Mesenchymal stem cell (in vitro differentiated cells and primary cell): ENCODE data around the gene MPRIP.

Experiments
- DNase-seq: peaks from one replicate; pipeline ENCODE4 v3.0.0-alpha.2; 2013
- H2AFZ ChIP-seq: one replicate; pipeline ENCODE4 v1.6.1; 2013; ENCODE audit warnings: low read depth, mild to moderate bottlenecking, control low read depth, inconsistent platforms, low read length, moderate library complexity
- H2AK5ac ChIP-seq: 2 replicates; pipeline ENCODE4 v1.6.1; 2013; ENCODE audit warnings: low read length, moderate library complexity, mild to moderate bottlenecking, inconsistent platforms; ENCODE audit not compliant: severe bottlenecking
- H2BK120ac ChIP-seq: one replicate; pipeline ENCODE4 v1.6.1; 2013; ENCODE audit warnings: low read depth, mild to moderate bottlenecking, inconsistent platforms, low read length, moderate library complexity
- H2BK12ac ChIP-seq, 2 experiments: one replicate each; pipeline ENCODE4 v1.6.1; 2013; ENCODE audit warnings: inconsistent platforms in 2 of 2, low read length in 2 of 2, mild to moderate bottlenecking in 2 of 2, moderate library complexity in 2 of 2, control low read depth in 1 of 2
- H2BK15ac ChIP-seq: one replicate; pipeline ENCODE4 v1.6.1; 2013; ENCODE audit warnings: mild to moderate bottlenecking, low read depth, inconsistent platforms; ENCODE audit not compliant: poor library complexity, severe bottlenecking
- H2BK5ac ChIP-seq: 2 replicates; pipeline ENCODE4 v1.6.1; 2013; ENCODE audit warnings: low read depth, mild to moderate bottlenecking, low read length, control low read depth, inconsistent platforms; ENCODE audit not compliant: poor library complexity, severe bottlenecking
- H3K14ac ChIP-seq, 2 experiments: one replicate each; pipeline ENCODE4 v1.6.1; 2013; ENCODE audit warnings: inconsistent platforms in 2 of 2, low read length in 2 of 2, control low read depth in 1 of 2, mild to moderate bottlenecking in 1 of 2, moderate library complexity in 1 of 2
- H3K18ac ChIP-seq, 2 experiments: one replicate each; pipeline ENCODE4 v1.6.1; 2013; ENCODE audit warnings: inconsistent platforms in 2 of 2, low read length in 2 of 2, control low read depth in 1 of 2, low read depth in 1 of 2, mild to moderate bottlenecking in 1 of 2
- H3K23ac ChIP-seq, 2 experiments: one replicate each; pipeline ENCODE4 v1.6.1; 2013; ENCODE audit warnings: inconsistent platforms in 2 of 2, low read length in 2 of 2, mild to moderate bottlenecking in 2 of 2, moderate library complexity in 2 of 2, control low read depth in 1 of 2
- H3K27ac ChIP-seq: 2 replicates; pipeline ENCODE4 v1.5.1; 2013; ENCODE audit warnings: mild to moderate bottlenecking, moderate library complexity, low read length, control low read depth, inconsistent platforms; ENCODE audit not compliant: poor library complexity, severe bottlenecking
- H3K27me3 ChIP-seq, 2 experiments: 2 replicates each; pipeline versions ENCODE4 v1.6.1 to v1.7.0; 2013; ENCODE audit warnings: low read length in 2 of 2, mild to moderate bottlenecking in 2 of 2, moderate library complexity in 2 of 2, control low read depth in 1 of 2, inconsistent platforms in 1 of 2; ENCODE audit not compliant: control insufficient read depth in 1 of 2, insufficient read depth in 1 of 2
- H3K36me3 ChIP-seq, 2 experiments: 2 replicates each; pipeline versions ENCODE4 v1.6.1 to v1.7.0; 2013; ENCODE audit warnings: low read length in 2 of 2, control low read depth in 1 of 2, inconsistent platforms in 1 of 2, low read depth in 1 of 2, mild to moderate bottlenecking in 1 of 2; ENCODE audit not compliant: insufficient read depth in 2 of 2, control insufficient read depth in 1 of 2
- H3K4ac ChIP-seq, 2 experiments: one replicate each; pipeline ENCODE4 v1.6.1; 2013; ENCODE audit warnings: inconsistent platforms in 2 of 2, low read length in 2 of 2, mild to moderate bottlenecking in 2 of 2, moderate library complexity in 2 of 2, control low read depth in 1 of 2, low read depth in 1 of 2
- H3K4me1 ChIP-seq: 2 replicates; pipeline ENCODE4 v1.6.1; 2013; ENCODE audit warnings: low read depth, low read length, control low read depth; ENCODE audit not compliant: control insufficient read depth, insufficient read depth
- H3K4me2 ChIP-seq: 2 replicates; pipeline ENCODE4 v1.6.1; 2013; ENCODE audit warnings: low read length, mild to moderate bottlenecking, inconsistent platforms; ENCODE audit not compliant: poor library complexity, severe bottlenecking
- H3K4me3 ChIP-seq, 2 experiments: 2 replicates each; pipeline versions ENCODE4 v1.5.1 to v1.7.0; 2013; ENCODE audit warnings: low read length in 2 of 2, mild to moderate bottlenecking in 2 of 2, control low read depth in 1 of 2, low read depth in 1 of 2; ENCODE audit not compliant: insufficient read depth in 1 of 2
- H3K79me1 ChIP-seq: replicated peaks from 2 replicates; pipeline ENCODE4 v1.6.1; 2013; ENCODE audit warnings: mild to moderate bottlenecking, control low read depth, low read length, inconsistent platforms; ENCODE audit not compliant: poor library complexity, severe bottlenecking
- H3K9ac ChIP-seq: 2 replicates; pipeline ENCODE4 v1.7.0; 2013; ENCODE audit warnings: mild to moderate bottlenecking, low read length, moderate library complexity
- H3K9me3 ChIP-seq: 2 replicates; pipeline ENCODE4 v1.7.0; 2013; ENCODE audit warnings: mild to moderate bottlenecking, low read length; ENCODE audit not compliant: control insufficient read depth
- H4K8ac ChIP-seq: one replicate; pipeline ENCODE4 v1.6.1; 2013; ENCODE audit warnings: inconsistent platforms, mild to moderate bottlenecking, low read length, moderate library complexity
- H4K91ac ChIP-seq: one replicate; pipeline ENCODE4 v1.6.1; 2013; ENCODE audit warnings: mild to moderate bottlenecking, low read length, inconsistent platforms
- WGBS: methylation state at CpG from one replicate; pipeline ENCODE4 v1.1.7; 2013; ENCODE audit warnings: mixed read lengths; 5-methylcytosine and 5-hydroxymethylcytosine counted together

Gene MPRIP

DNA sequence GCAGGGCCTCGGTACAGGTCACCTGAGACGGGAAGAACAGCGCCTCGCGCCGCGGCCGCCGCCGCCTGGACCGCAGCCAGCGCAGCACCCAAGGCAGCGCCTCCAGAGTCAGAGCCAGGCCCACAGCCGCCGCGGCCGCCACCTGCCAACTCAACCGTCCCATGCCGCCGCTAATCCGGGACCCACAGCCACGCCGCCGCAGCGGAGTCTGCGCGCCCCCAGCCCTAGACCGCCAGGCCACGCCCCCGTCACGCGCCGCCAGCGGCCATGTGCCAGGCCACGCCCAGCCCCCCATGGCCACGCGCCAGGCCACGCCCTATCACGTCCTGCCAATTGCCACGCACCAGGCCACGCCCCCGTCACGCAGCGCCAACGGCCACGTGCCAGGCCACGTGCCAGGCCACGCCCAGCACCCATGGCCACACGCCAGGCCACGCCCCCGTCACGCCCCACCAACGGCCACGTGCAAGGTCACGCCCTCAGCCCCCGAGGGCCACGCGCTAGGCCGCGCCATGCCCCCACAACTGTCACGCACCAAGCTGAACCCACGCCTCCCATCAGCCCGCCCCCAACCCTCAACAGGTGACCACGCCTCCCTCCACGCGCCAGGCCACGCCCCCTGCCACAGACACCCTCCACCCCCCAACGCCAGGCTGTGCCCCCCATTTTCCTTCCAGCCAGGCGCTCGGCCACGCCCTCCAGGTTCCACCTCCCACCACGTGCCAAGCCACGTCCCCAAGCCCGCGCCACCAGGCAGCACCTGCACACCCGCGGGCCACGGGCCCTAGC is 164.1 kb downstream of the MPRIP start, which contains the start of gene PLD6:
Gene PLD6 (minus strand): TSS at position 210 of the 789 bp plus-strand sequence. CDS start 47 bp downstream, at position 163.
- Histone ChIP-seq H3K14ac (peak within 1 kb of the TSS in 1 of 2 experiments; percentile 19), H3K4ac (no peak within 1 kb of the TSS), H3K27me3 (no peaks in the 10 kb centered on the region), H3K4me1 (peaks cover 6% of the 10 kb centered on the region), H2AK5ac (no peak within 1 kb of the TSS), H3K23ac (no peak within 1 kb of the TSS), H2BK15ac (no peak within 1 kb of the TSS), H3K9me3 (no peaks in the 10 kb centered on the region), H4K91ac (peak within 1 kb of the TSS; percentile 95), H3K79me1 (peaks cover 3% of the 10 kb centered on the region), H2BK120ac (no peak within 1 kb of the TSS), H4K8ac (peak within 1 kb of the TSS; percentile 56), H3K27ac (no peak within 1 kb of the TSS), H2BK12ac (no peak within 1 kb of the TSS), H3K4me2 (no peak within 1 kb of the TSS), H3K9ac (peak within 1 kb of the TSS; percentile 90), H3K36me3 (peaks cover 21 to 30% of the 10 kb centered on the region in 2 experiments), H3K4me3 (peak within 1 kb of the TSS; percentile 8 to 87), H2BK5ac (no peak within 1 kb of the TSS), H3K18ac (no peak within 1 kb of the TSS), H2AFZ (no peak within 1 kb of the TSS)
- no peak for DNase-seq
- 96% methylated on average over 66 of the region's 78 CpGs for WGBS

DNA sequence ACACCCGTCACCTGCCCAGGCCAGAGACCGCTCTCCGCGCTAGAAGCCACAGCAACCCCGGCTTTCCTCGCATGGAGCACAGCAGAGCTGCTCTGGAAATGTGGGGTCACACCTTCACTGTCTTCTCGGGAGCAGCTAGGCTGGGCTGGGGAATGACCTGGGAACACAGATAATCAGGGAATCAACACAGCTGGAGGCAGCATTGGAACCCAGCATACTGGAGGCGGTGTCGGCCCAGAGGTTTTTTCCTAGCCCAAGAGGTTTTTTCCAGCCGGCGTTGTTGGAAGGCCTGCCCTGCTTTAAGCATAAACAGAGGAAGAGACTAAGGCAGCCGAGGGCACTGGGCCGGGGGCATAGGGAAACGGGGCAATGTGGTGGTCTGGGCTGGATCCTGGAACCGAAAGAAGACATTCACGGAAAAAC is 164.7 kb downstream of the MPRIP start:
- H3K9me3 ChIP-seq: no peaks in the 10 kb centered on the region
- H2BK120ac ChIP-seq: no peak overlapping the region
- no peak overlapping the region for H2BK12ac ChIP-seq
- 87% methylated on average over 16 of the region's 16 CpGs for WGBS
- no peak overlapping the region for H4K8ac ChIP-seq
- H3K27me3 ChIP-seq: no peaks in the 10 kb centered on the region
- no peak overlapping the region for H3K14ac ChIP-seq
- no peak overlapping the region for H3K4ac ChIP-seq
- no peak overlapping the region for H2AFZ ChIP-seq
- H3K36me3 ChIP-seq: peaks cover 23 to 35% of the 10 kb centered on the region in 2 experiments
- no peak overlapping the region for H2BK5ac ChIP-seq
- H3K4me3 ChIP-seq: peak overlapping the region in 1 of 2 experiments; percentile 87
- DNase-seq: no peak
- H3K79me1 ChIP-seq: peaks cover 3% of the 10 kb centered on the region
- no peak overlapping the region for H4K91ac ChIP-seq
- H3K23ac ChIP-seq: no peak overlapping the region
- H3K27ac ChIP-seq: no peak overlapping the region
- H2BK15ac ChIP-seq: no peak overlapping the region
- peaks cover 5% of the 10 kb centered on the region for H3K4me1 ChIP-seq
- H3K4me2 ChIP-seq: no peak overlapping the region
- H3K9ac ChIP-seq: peak overlapping the region; percentile 45
- H3K18ac ChIP-seq: no peak overlapping the region
- no peak overlapping the region for H2AK5ac ChIP-seq

DNA sequence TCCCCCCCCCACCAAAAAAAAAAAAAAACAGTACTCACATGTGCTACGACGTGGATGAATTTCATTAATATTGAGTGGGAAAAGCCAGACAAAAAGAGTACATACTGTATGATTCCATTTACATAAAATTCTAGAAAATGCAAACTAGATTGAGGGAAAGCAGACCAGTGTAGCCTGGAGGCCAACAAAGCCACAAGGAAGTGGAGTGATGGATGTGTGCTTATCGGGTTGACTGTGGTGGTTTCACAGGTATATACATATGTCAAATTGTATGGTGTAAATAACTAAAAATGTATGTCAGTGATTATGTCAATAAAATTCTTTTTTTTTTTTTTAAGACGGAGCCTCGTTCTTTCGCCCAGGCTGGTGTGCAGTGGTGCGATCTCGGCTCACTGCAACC is 165.7 kb downstream of the MPRIP start:
- Histone ChIP-seq H4K8ac (no peak overlapping the region), H4K91ac (no peak overlapping the region), H2AK5ac (no peak overlapping the region), H3K9ac (no peak overlapping the region), H3K4me1 (peaks cover 5% of the 10 kb centered on the region), H3K14ac (no peak overlapping the region), H2AFZ (no peak overlapping the region), H2BK12ac (no peak overlapping the region), H2BK5ac (no peak overlapping the region), H3K23ac (no peak overlapping the region), H3K4me2 (no peak overlapping the region), H3K4ac (no peak overlapping the region), H3K9me3 (no peaks in the 10 kb centered on the region), H3K18ac (no peak overlapping the region), H3K27me3 (no peaks in the 10 kb centered on the region), H2BK15ac (no peak overlapping the region), H2BK120ac (no peak overlapping the region), H3K27ac (no peak overlapping the region), H3K4me3 (no peak overlapping the region), H3K79me1 (peaks cover 6% of the 10 kb centered on the region), H3K36me3 (peaks cover 21 to 39% of the 10 kb centered on the region in 2 experiments)
- 100% methylated on average over 5 of the region's 8 CpGs for WGBS
- no peak for DNase-seq

DNA sequence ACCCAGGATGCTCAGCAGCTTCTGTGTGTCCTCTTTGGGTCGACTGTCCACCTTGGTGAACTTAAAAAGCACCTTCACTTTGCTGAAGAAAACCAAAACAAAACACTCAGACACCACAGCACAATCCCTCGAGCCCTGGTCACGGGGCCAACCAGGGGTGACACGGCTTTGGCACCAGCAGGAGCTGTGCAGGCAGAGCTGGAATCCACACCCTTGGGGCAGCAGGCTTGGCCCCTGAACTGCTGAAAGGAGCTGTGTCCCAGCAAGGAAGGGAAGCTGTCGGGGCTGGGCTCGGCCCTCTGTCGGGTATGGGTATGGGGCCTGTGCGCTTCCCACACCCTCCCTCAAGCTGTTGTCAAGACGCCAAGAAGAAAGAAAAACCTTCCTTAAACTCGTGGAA is 171.5 kb downstream of the MPRIP start:
- whole genome bisulfite sequencing: 98% methylated on average over 8 of the region's 10 CpGs
- peaks cover 3% of the 10 kb centered on the region for H3K4me1 ChIP-seq

More for the DNA sequence above, 171.5 kb downstream of the MPRIP start:
- no peak overlapping the region for H3K23ac ChIP-seq
- H2BK12ac ChIP-seq: no peak overlapping the region
- H3K14ac ChIP-seq: no peak overlapping the region
- no peak for DNase-seq
- H2BK5ac ChIP-seq: no peak overlapping the region
- peaks cover 36% of the 10 kb centered on the region for H3K79me1 ChIP-seq
- no peak overlapping the region for H3K18ac ChIP-seq
- H3K27ac ChIP-seq: no peak overlapping the region
- no peak overlapping the region for H2AK5ac ChIP-seq
- H2BK15ac ChIP-seq: no peak overlapping the region
- no peak overlapping the region for H2BK120ac ChIP-seq
- H3K4me3 ChIP-seq: no peak overlapping the region
- H3K36me3 ChIP-seq: peaks cover 74 to 75% of the 10 kb centered on the region in 2 experiments
- H3K9ac ChIP-seq: no peak overlapping the region
- no peak overlapping the region for H2AFZ ChIP-seq
- no peak overlapping the region for H4K8ac ChIP-seq
- H3K9me3 ChIP-seq: no peaks in the 10 kb centered on the region
- H3K4me2 ChIP-seq: no peak overlapping the region
- no peak overlapping the region for H3K4ac ChIP-seq
- H4K91ac ChIP-seq: no peak overlapping the region
- H3K27me3 ChIP-seq: no peaks in the 10 kb centered on the region
